SK-N-MC (cell line): ENCODE data around the gene NT5DC4.

Experiments used
- EZH2 ChIP-seq: fragments of 200-600 bp; sonication (generic); IDR thresholded peaks from one replicate; pipeline ENCODE4 v1.6.1; 2017; ENCODE audit warnings: antibody characterized with exemption
- FOXP2 ChIP-seq: optimal IDR thresholded peaks from 2 replicates; pipeline ENCODE3; 2011; ENCODE audit warnings: mild to moderate bottlenecking, moderate library complexity; ENCODE audit not compliant: insufficient read depth; ENCODE audit errors: extremely low read length, control extremely low read depth
- POLR2AphosphoS5 ChIP-seq: IDR thresholded peaks from 2 replicates; pipeline ENCODE4 v1.6.1; 2012; ENCODE audit warnings: mild to moderate bottlenecking, low read depth, low read length, borderline replicate concordance

DNA sequence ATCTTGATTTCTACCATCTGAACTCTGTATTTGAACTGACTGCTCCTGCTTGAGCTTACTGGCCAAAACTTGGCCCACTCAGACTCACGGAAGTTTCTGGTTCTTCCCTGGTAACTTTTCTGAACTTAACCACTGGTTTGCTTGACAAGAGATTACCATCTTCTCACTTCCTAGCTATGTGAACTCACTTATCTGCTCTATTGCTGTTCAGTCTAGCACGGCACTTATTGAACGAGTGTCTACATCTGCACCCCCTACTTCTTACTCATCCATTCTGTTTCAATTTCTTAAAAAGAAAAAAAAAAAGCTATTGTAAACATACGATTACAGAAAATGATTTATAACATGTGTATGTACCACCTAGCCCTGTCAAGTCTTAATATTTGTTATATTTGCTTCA, 34.6 kb downstream of the NT5DC4 start:
- TF ChIP-seq EZH2 (no peak), POLR2AphosphoS5 (no peak), FOXP2 (no peak)
